HG03108 (cell line): Measurements from ENCODE around the gene POLR2M.

Source experiments
- ATAC-seq: cut with Tn5 transposase; IDR thresholded peaks from one replicate; pipeline ENCODE4 v1.9.1; 2021; ENCODE audit warnings: moderate library complexity; ENCODE audit not compliant: unreplicated experiment

POLR2M gene

DNA sequence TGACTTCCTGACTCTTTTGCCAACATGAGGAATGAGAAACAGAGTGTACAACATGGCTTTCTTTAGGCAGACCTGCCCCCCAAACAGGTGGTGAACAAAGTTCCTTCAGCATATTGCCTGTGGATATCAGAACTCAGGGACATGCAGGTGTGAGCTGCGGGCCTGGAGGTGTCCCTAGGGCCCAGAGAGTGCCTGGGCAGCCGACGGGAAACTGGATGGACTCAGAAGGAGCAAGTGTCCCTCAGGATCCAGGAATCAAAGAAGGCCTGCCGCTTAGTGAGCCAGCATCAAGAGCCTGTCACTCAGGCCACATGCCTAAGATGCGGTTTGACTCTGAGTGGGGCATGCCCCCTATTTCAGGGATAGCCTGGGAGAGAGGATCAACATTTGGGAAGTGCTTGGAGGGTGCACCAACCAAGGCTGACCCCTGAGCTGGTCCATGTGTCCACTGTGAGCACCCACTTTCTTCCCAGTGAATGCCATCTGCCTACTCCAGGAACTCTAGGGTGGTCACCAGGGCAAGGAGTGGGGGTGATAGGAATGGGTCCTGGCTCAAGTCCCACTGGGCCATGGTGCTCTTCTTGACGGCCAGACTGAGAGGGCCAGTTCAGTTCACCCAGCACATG, 16.1 kb upstream of the POLR2M start:
- ATAC-seq, result no peak

DNA sequence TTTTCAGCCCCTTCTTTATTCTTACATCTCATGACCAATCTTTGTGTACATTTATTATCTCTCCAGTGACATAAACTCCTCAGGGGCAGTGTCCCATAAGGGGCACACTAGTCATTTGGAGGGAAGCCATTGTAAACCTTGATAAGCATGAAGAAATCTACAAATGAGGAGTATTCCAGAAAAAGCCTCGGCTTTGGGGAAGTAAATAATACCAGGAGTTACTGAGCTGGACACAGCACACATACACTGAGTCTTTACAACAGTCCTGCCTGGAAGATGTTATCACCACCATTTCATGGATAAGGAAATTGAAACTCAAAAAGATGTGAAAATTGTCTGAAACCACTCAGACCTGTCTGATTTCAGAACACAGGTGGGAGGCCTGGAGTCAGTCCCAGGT, 15.4 kb upstream of the POLR2M start:
- no peak for ATAC-seq

DNA sequence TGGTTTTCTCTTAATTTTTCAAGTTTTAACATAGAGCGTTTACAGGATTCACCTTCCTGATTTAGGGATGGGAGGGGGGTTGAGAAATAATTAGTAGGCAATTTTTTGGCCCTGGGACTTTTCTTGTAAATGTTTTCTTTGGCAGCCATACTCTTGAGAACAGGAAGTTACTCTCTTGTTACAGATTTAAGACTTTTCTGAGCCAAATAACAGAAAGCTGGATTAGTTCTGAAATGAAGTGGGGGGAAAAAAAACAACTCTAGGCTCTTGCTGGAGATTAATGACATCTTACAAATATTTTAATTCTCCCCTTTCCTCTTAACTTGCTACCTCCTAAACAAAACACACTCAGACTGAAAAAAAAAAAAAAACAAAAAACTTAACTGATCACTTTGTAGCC, 13.8 kb upstream of the POLR2M start:
- ATAC-seq, result no peak

DNA sequence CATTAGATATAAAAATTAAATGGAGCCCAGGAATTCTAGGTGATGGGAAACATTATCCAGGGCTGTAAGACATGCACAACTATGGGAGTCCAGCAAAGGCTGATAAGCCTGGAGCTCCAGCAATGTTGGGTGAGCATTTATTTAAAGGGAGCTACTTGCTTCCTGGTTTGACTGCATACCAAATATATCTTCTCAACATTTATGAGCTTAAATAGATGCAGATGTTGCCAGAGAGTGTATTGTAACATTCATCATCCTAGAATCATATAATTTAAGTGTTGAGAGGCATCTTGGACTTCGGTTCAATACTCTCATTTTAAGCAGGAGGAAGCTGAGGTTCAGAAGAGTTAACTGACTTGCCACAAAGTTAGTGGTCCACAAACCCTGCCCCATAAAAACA, 12.2 kb upstream of the POLR2M start:
- ATAC-seq, result no peak

GRCh38 chr15:57696146-57696545, 10.4 kb upstream of the POLR2M start:
- no peak for ATAC-seq

- no peak for ATAC-seq
These were observed 8.9 kb upstream of the POLR2M start for GRCh38 chr15:57697588-57697987.

GRCh38 chr15:57698243-57698642, 8.3 kb upstream of the POLR2M start:
- no peak for ATAC-seq

- ATAC-seq, result no peak
These were observed 7.5 kb upstream of the POLR2M start for GRCh38 chr15:57698991-57699390.

GRCh38 chr15:57703387-57703786, 3.1 kb upstream of the POLR2M start:
- ATAC-seq, result no peak

GRCh38 chr15:57704441-57704840, 2.1 kb upstream of the POLR2M start:
- ATAC-seq, result no peak

GRCh38 chr15:57705746-57706404, 639 bp upstream of the POLR2M start:
- ATAC-seq, result no peak

DNA sequence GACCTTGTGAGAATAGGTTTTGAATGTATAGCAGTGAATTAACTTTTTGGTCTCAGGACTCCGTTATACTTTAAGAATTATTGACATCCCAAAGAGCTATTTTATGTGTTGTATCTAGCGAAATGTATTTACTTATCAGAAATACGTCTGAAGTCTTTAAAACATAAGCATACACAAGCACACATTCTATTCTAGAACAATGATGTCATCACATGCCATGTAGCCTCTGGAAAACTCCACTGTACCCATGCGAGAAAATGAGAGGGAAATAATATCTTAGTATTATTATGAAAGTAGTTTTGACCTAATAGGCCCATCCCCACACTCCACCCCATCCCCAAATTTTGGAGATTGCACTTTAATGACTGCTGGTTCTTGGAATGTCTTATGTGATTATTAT, 1.5 kb downstream of the POLR2M start:
- ATAC-seq, result no peak

DNA sequence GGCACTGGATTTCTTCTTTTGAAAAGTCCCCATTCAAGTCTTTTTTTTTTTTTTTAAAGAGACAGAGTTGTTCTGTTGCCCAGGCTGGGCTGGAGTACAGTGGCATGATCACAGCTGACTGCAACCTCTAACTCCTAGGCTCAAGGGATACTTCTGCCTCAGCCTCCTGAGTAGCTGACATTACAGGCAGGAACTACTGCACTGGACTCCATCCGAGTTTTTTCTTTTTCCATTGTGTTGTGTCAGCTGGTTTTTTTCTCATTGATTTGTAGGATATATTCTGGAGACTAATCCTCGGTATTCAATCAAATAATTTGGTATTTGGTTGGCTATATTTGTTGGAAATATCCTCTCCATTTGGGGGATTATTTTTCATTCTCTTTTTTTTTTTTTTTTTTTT, 11.8 kb downstream of the POLR2M start:
- ATAC-seq, result no peak

- ATAC-seq, result no peak
These were observed 14.4 kb downstream of the POLR2M start for GRCh38 chr15:57720867-57721266.

DNA sequence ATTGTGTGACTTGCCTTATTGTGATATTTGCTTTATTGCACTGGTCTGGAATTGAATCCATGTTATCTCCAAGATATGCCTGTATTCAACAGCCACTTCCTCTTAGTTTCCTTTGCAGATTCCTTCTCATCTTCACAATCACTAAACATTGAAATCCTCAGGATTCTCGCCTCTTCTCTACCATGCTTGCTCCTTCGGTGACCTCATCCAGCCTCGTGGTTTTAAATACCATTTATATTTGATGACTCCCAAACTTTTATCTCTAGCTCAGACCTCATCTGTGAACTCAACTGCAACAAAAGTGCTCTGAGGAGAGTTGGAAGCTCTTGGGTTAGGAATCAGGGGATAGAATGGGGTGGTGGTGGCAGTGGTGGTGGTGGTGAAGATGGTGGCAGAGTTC, 19.9 kb downstream of the POLR2M start:
- ATAC-seq, result no peak

- ATAC-seq, result no peak
These were observed 20.5 kb downstream of the POLR2M start for GRCh38 chr15:57727031-57727430.

- ATAC-seq, result no peak
These were observed 21.9 kb downstream of the POLR2M start for GRCh38 chr15:57728436-57728835.

DNA sequence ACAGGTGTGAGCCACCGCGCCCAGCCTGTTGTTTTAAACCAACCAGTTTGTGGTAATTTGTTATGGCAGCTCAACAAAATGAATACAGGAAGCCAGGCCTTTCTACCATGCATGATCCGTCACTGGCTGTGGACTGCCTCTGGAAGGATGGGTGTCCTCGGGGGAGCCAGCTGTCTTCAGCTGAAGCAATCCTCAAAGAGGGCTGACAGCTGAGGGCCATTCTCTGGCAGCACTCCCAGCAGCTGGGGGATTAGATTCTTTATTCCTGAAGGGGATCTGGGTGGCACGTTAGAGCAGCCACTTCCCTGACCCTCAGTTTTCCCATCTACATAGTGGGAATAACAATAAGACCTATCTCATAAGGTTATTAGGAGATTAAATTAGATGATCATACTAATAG, 24.4 kb downstream of the POLR2M start:
- no peak for ATAC-seq

DNA sequence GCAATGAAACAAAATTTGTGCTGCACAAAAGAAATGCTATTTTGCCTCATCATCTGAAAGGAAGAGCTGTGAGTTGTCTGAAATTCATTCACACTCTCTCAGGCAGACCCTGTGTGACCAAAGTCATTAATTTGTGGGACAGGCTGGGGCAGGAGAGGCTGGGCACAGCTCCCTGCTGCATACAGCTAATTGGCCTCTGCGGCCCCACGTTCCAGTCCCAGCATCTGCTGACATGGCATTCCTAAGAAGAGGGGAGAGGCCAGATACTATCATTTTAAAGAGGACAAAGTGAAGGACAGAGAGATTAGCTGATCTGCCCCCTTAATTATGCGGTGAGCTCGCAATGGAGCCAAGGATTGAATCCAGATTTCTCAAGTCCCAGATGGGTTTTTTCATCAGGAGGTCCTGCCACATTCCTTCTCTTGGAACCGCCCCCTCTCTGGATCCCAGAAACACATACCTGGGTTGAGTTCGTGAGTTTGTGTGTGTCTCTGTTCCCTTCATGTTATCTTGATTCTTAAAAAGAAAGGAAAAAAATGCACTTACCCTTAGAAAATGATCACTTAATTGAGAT, 25.1 kb downstream of the POLR2M start:
- no peak for ATAC-seq

DNA sequence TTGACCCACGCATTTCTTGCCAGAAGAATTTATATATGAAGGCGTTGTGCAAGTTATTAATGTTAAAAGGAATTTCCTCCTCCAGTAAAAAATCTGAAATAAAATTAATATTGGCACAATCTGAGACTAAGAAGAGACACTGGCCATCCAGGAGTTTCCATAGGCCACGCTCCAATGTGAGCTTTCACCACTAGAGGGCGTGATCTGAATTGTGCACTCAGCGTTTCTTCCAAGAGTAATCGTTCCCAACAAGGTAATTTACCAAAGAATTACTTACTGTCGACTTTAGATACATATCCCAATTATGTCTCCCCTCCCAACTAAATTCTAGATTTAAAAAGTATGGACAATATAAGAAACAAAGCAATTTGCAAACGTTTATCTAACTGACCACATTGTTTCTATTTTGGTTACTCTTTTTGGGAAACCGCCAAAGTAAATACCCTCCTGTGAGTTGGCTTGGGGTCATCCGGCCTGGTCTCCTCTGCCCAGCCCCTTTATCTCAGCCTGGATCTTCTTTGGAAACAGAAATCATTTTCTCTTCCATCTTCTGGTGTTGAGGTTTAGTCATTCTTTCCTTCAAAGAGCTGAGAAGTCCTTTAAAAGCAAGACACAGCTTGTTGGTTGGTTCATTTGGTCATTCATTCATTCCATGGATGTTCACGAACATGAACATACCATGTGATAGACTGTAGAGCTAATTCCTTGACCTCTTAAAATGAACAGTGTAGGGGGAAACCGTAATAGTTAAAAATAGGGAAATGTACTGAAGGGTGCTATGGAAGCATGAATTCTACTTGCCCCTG, 26.2 kb downstream of the POLR2M start:
- ATAC-seq, result no peak

DNA sequence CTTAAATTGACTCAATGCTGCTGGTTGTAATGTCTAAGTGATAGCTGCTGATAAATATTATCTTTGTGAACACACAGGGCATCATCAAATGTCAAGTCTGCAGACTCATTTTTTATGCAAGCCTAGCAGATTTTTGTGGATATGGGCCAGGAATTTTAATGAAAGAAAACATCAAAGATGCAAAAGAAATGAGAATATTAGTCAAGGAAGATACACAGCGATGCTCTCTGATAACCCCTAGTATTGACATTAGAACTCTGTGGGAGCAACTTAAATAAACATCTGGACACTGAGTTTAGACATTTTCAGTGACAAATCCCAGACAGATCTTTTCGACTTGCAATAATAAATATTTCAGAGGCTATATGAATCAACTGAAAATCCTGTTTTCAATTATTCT, 28.3 kb downstream of the POLR2M start:
- ATAC-seq, result no peak

DNA sequence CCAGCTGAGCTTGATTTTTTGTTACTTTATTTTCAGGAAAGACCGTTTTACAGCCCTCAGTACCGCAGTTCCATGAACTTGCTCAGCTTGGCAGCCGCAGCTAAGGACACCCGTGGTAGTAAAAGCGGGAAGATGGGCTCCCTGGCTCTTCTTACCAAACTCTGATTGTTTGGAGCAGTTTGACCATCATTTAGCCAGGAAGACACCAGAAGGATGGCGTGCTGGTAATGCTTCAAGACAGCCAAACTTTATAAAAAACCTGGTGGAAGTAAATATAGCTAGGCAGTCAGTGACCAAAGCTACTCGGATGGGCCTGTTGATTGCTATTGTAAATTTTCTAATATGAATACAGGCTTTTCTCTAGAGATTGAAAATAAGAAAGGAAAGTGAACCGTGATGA, 28.9 kb downstream of the POLR2M start:
- ATAC-seq, result no peak
